H1 (cell line): ENCODE data around the gene KLHL9. TPM values are rescaled to one million over a fixed set of nuclear protein-coding genes. Genes with fewer than 3 reads are reported as not detected.

Experiments
- CTCF ChIA-PET: fragments of 300-600 bp; sonication (Branson Sonifier 250); formaldehyde crosslinking; loops from one replicate; lab custom pipeline; 2021; ENCODE audit not compliant: partially characterized antibody; lab: Charles Lee
- POLR2A ChIA-PET: fragments of 300-600 bp; sonication (Branson Sonifier 250); formaldehyde crosslinking; loops from one replicate; lab custom pipeline; 2021; ENCODE audit warnings: inconsistent platforms; ENCODE audit not compliant: partially characterized antibody; lab: Charles Lee
- DNase-seq, 2 experiments: peaks; one replicate each; pipeline versions ENCODE4 v3.0.0 to v3.0.0-alpha.2; 2010 to 2022; ENCODE audit warnings: low spot score in 2 of 2, low read depth in 1 of 2, mixed read lengths in 1 of 2
- FAIRE-seq: peaks from 2 replicates; lab custom pipeline; 2011; peaks lifted over from hg19 to GRCh38; lab: Jason Lieb, UNC
- H2AFZ ChIP-seq: 2 replicates; pipeline ENCODE4 v1.8.1; 2012; ENCODE audit warnings: low read length, inconsistent platforms
- H2AK5ac ChIP-seq: 2 replicates; pipeline ENCODE4 v1.6.1; 2013; ENCODE audit warnings: low read depth, low read length
- H2BK120ac ChIP-seq: replicated peaks from 2 replicates; pipeline ENCODE3; 2013; ENCODE audit warnings: low read depth, low read length, inconsistent platforms
- H2BK12ac ChIP-seq: 2 replicates; pipeline ENCODE4 v1.6.1; 2013; ENCODE audit warnings: low read depth, low read length
- H2BK15ac ChIP-seq: 2 replicates; pipeline ENCODE4 v1.6.1; 2013; ENCODE audit warnings: low read length
- H2BK20ac ChIP-seq: 2 replicates; pipeline ENCODE4 v1.6.1; 2013; ENCODE audit warnings: low read length
- H2BK5ac ChIP-seq: 2 replicates; pipeline ENCODE4 v1.6.1; 2013; ENCODE audit warnings: low read depth, low read length
- H3K14ac ChIP-seq: 2 replicates; pipeline ENCODE4 v1.6.1; 2013; ENCODE audit warnings: inconsistent platforms; ENCODE audit not compliant: insufficient read length
- H3K18ac ChIP-seq: 2 replicates; pipeline ENCODE4 v1.6.1; 2013; ENCODE audit warnings: low read length; ENCODE audit errors: extremely low read depth
- H3K23ac ChIP-seq: 2 replicates; pipeline ENCODE4 v1.6.1; 2013; ENCODE audit warnings: inconsistent platforms; ENCODE audit not compliant: insufficient read length
- H3K23me2 ChIP-seq: 2 replicates; pipeline ENCODE4 v1.6.1; 2013; ENCODE audit warnings: low read depth, low read length
- H3K27ac ChIP-seq: 2 replicates; pipeline ENCODE4 v1.6.1; 2011; ENCODE audit warnings: low read depth, low read length, inconsistent platforms
- H3K27me3 ChIP-seq, 4 experiments: replicated peaks in 1 of 4; 1 replicate in 1 of 4; 2 replicates in 3 of 4; pipeline versions ENCODE4 v1.6.1 to v1.8.1; 2011 to 2013; ENCODE audit warnings: low read length in 3 of 4, mild to moderate bottlenecking in 3 of 4, inconsistent platforms in 2 of 4, mixed read lengths in 2 of 4, moderate library complexity in 1 of 4; ENCODE audit not compliant: control insufficient read depth in 3 of 4, insufficient read depth in 3 of 4; ENCODE audit errors: extremely low read depth in 1 of 4
- H3K36me3 ChIP-seq, 4 experiments: 2 replicates each; pipeline versions ENCODE4 v1.6.1 to v1.8.1; 2011 to 2013; ENCODE audit warnings: mild to moderate bottlenecking in 4 of 4, low read length in 3 of 4, moderate library complexity in 2 of 4, control low read depth in 1 of 4, inconsistent platforms in 1 of 4; ENCODE audit not compliant: insufficient read depth in 4 of 4, control insufficient read depth in 2 of 4
- H3K4ac ChIP-seq: replicated peaks from 2 replicates; pipeline ENCODE3; 2013; ENCODE audit warnings: low read length, low read depth, mixed read lengths, inconsistent platforms; ENCODE audit not compliant: insufficient read length
- H3K4me1 ChIP-seq, 4 experiments: replicated peaks in 1 of 4; 1 replicate in 1 of 4; 2 replicates in 3 of 4; pipeline versions ENCODE4 v1.6.1 to v1.8.1; 2011 to 2013; ENCODE audit warnings: low read length in 3 of 4, inconsistent platforms in 2 of 4, mixed read lengths in 1 of 4; ENCODE audit not compliant: insufficient read depth in 4 of 4, control insufficient read depth in 3 of 4
- H3K4me2 ChIP-seq, 2 experiments: 2 replicates each; pipeline versions ENCODE4 v1.6.1 to v1.8.1; 2011 to 2013; ENCODE audit warnings: low read depth in 2 of 2, low read length in 2 of 2, control low read depth in 1 of 2, inconsistent platforms in 1 of 2, mild to moderate bottlenecking in 1 of 2; ENCODE audit not compliant: insufficient read depth in 1 of 2
- H3K4me3 ChIP-seq, 4 experiments: fragments of 200-600, 300-600 bp in 1 of 4; sonication (generic), shearing (Covaris generic), sonication (Bioruptor Twin) in 1 of 4; 2 replicates each; pipeline versions ENCODE4 v1.5.1 to v1.8.1; 2011 to 2016; ENCODE audit warnings: low read length in 4 of 4, low read depth in 3 of 4, control low read depth in 2 of 4, inconsistent platforms in 2 of 4, mild to moderate bottlenecking in 2 of 4, mixed read lengths in 1 of 4, moderate library complexity in 1 of 4; ENCODE audit not compliant: insufficient read depth in 2 of 4; ENCODE audit errors: extremely low read depth in 1 of 4
- H3K56ac ChIP-seq: replicated peaks from 2 replicates; pipeline ENCODE3; 2013; ENCODE audit warnings: low read depth, mild to moderate bottlenecking, mixed read lengths, low read length, inconsistent platforms; ENCODE audit not compliant: insufficient read length
- H3K79me1 ChIP-seq: 2 replicates; pipeline ENCODE4 v1.6.1; 2013; ENCODE audit warnings: low read depth, low read length, control low read depth
- H3K79me2 ChIP-seq, 2 experiments: 2 replicates each; pipeline versions ENCODE4 v1.6.1 to v1.8.1; 2012 to 2013; ENCODE audit warnings: low read length in 2 of 2, mild to moderate bottlenecking in 2 of 2, inconsistent platforms in 1 of 2; ENCODE audit not compliant: insufficient read depth in 2 of 2, control insufficient read depth in 1 of 2
- H3K9ac ChIP-seq, 4 experiments: replicated peaks in 1 of 4; 1 replicate in 1 of 4; 2 replicates in 3 of 4; pipeline versions ENCODE4 v1.6.1 to v1.8.1; 2011 to 2013; ENCODE audit warnings: low read depth in 3 of 4, low read length in 3 of 4, control low read depth in 2 of 4, mild to moderate bottlenecking in 2 of 4, moderate library complexity in 2 of 4, inconsistent platforms in 1 of 4; ENCODE audit errors: extremely low read depth in 1 of 4
- H3K9me3 ChIP-seq, 2 experiments: 2 replicates each; pipeline versions ENCODE4 v1.6.1 to v1.8.1; 2012 to 2013; ENCODE audit warnings: mild to moderate bottlenecking in 2 of 2, moderate library complexity in 2 of 2, control low read depth in 1 of 2, inconsistent platforms in 1 of 2, low read depth in 1 of 2, low read length in 1 of 2, mixed read lengths in 1 of 2; ENCODE audit not compliant: insufficient read depth in 2 of 2
- H4K20me1 ChIP-seq, 2 experiments: replicated peaks in 1 of 2; 2 replicates each; pipeline versions ENCODE3 to v1.8.1; 2011 to 2013; ENCODE audit warnings: inconsistent platforms in 2 of 2, low read length in 2 of 2, mild to moderate bottlenecking in 1 of 2; ENCODE audit not compliant: insufficient read depth in 2 of 2, control insufficient read depth in 1 of 2
- H4K5ac ChIP-seq: 2 replicates; pipeline ENCODE4 v1.6.1; 2013; ENCODE audit warnings: low read length, low read depth, mixed read lengths, inconsistent platforms; ENCODE audit not compliant: insufficient read length
- H4K8ac ChIP-seq: 2 replicates; pipeline ENCODE4 v1.8.0; 2013; ENCODE audit warnings: mild to moderate bottlenecking, moderate library complexity, low read length, inconsistent platforms; ENCODE audit not compliant: insufficient read depth; ENCODE audit errors: extremely low read depth
- H4K91ac ChIP-seq: replicated peaks from 2 replicates; pipeline ENCODE3; 2013; ENCODE audit warnings: low read length, mixed read lengths, inconsistent platforms; ENCODE audit not compliant: insufficient read length
- RAD21 ChIP-seq, 2 experiments: IDR thresholded peaks in 1 of 2; conservative IDR thresholded peaks in 1 of 2; 2 replicates each; pipeline ENCODE4 v1.6.1; 2011; ENCODE audit warnings: low read depth in 2 of 2, low read length in 2 of 2, improper control_type of control experiment in 1 of 2, inconsistent platforms in 1 of 2, mild to moderate bottlenecking in 1 of 2, moderate library complexity in 1 of 2
- SIN3A ChIP-seq, 2 experiments: IDR thresholded peaks in 1 of 2; conservative IDR thresholded peaks in 1 of 2; 2 replicates each; pipeline ENCODE4 v1.6.1; 2011 to 2012; ENCODE audit warnings: low read length in 2 of 2, improper control_type of control experiment in 1 of 2, low read depth in 1 of 2, mild to moderate bottlenecking in 1 of 2
- whole genome bisulfite sequencing, 2 experiments: shearing (Covaris generic) in 1 of 2; methylation state at CpG; one replicate each; pipeline versions ENCODE4 v1.1.6 to v1.1.7; 2013 to 2015; ENCODE audit warnings: low lambda C conversion rate in 2 of 2, mixed read lengths in 2 of 2, inconsistent platforms in 1 of 2, low coverage in 1 of 2, missing lambda C conversion rate in 1 of 2; ENCODE audit not compliant: insufficient replicate concordance in 2 of 2, insufficient coverage in 1 of 2, insufficient read length in 1 of 2; ENCODE audit errors: extremely low coverage in 1 of 2, missing lambda C conversion rate in 1 of 2; 5-methylcytosine and 5-hydroxymethylcytosine counted together
- polyA plus RNA-seq, 7 experiments: library from polyadenylated mRNA; depleted of rRNA in 3 of 7; stranded (reverse) in 5 of 7; unstranded in 2 of 7; fragments of >200 nt in 5 of 7; fragments of 200-250 nt in 2 of 7; gene quantifications; 1 replicate in 5 of 7; 2 replicates in 1 of 7; 4 replicates in 1 of 7; pipeline versions ENCODE4 v1.2.1 to v1.2.3, GENCODE V29; 2011 to 2013; ENCODE audit warnings: missing spikeins in 2 of 7, mixed read lengths in 2 of 7
- total RNA-seq: library from RNA; stranded (reverse); fragmentation: NEBNext Ultra II Directional; extraction: Animal tissue kit (Norgen Biotek cat#: 25700); gene quantifications from 2 replicates; pipeline ENCODE4 v1.2.1, GENCODE V29; 2021
- TF ChIP-seq, protein P1 (sequence below), 3 experiments: IDR thresholded peaks; 1 replicate in 2 of 3; 2 replicates in 1 of 3; pipeline versions ENCODE4 v1.5.1 to v1.6.1; 2011; ENCODE audit warnings: low read length in 3 of 3, mild to moderate bottlenecking in 3 of 3, inconsistent platforms in 2 of 3, low read depth in 1 of 3, moderate library complexity in 1 of 3; ENCODE audit not compliant: insufficient read depth in 1 of 3; ENCODE audit errors: control extremely low read depth in 1 of 3

The KLHL9 gene
- total and polyA plus RNA-seq, 2 of the 8 experiments (the other 6 are each of a cell fraction or from before 2014, with no cell fraction given), result 4.9 to 15.7 TPM

DNA sequence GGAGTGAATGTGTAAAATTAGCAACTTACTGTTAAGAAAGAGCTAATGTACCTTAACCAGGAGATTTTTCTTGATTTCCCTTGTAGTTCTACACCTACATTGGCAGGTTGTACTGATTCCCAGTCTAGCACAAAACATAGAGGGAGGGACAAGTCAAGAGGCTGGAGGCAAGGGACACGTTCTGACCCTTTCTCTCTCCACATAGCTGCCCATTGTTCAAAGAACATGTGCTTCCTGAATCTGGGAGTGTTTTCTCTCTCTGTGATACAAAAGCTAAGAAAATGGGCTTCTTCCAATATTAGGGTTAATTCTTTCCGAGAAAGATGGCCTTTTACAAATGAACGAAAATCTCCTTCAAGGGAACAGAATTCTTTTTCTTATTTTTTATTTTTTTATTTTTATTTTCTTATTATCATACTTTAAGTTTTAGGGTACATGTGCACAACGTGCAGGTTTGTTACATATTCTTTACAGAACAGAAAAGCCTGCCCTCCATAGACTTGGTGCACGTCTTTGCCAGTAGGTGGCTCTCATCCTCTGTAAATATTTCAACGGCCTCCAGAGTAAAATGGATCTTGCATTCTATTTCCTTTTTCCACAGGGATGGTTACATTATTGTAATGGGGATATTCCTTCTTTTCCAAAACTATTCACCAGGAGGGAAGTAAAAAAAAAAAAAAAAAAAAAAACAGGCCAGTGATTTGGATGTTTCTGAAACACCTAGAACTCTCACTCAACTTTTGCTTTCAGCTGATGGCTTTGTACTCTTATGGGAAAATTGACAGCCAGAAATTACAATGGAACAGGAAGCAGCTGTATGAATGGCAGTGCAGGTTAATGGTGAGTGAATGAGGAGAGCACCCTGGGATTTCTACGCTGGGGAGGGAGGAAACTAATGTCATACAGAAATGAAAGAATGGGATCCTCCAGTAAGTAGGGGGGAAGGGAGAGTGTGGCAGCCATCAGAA lies 17.0 kb downstream of the KLHL9 start:
- H2BK5ac ChIP-seq, result no peak overlapping the region
- H3K36me3 ChIP-seq, result no peaks in the 10 kb centered on the region
- no peak overlapping the region for H4K8ac ChIP-seq
- no peaks in the 10 kb centered on the region for H3K4me1 ChIP-seq
- H3K18ac ChIP-seq, result no peak overlapping the region
- no peaks in the 10 kb centered on the region for H3K27me3 ChIP-seq
- CTCF ChIA-PET, result interaction anchor here (0.6 to 3.6 kb wide), 36 partner anchors 8 to 472 kb away, joined by 3 to 20 read pairs (median 4); partner anchors contain the start of gene IFNA5
- no peak overlapping the region for H4K5ac ChIP-seq
- H2AFZ ChIP-seq, result peak overlapping the region; percentile 90; the same call in 1 of the 2 replicates
- no peak overlapping the region for H2BK12ac ChIP-seq
- no peak overlapping the region for H3K23ac ChIP-seq
- POLR2A ChIA-PET, result no interaction called here
- H2BK15ac ChIP-seq, result no peak overlapping the region
- H3K27ac ChIP-seq, result no peak overlapping the region
- no peaks in the 10 kb centered on the region for H3K23me2 ChIP-seq
- H3K9me3 ChIP-seq, result no peaks in the 10 kb centered on the region
- no peak overlapping the region for H3K4me3 ChIP-seq
- TF ChIP-seq SIN3A (conservative IDR thresholded peaks at IDR 0.05 in 1 of 2, IDR thresholded peaks at IDR 0.05 in 1 of 2; ENCODE audit: low read depth in 1 of 2, low read length in 2 of 2), result no peak
- TF ChIP-seq, protein P1, sequence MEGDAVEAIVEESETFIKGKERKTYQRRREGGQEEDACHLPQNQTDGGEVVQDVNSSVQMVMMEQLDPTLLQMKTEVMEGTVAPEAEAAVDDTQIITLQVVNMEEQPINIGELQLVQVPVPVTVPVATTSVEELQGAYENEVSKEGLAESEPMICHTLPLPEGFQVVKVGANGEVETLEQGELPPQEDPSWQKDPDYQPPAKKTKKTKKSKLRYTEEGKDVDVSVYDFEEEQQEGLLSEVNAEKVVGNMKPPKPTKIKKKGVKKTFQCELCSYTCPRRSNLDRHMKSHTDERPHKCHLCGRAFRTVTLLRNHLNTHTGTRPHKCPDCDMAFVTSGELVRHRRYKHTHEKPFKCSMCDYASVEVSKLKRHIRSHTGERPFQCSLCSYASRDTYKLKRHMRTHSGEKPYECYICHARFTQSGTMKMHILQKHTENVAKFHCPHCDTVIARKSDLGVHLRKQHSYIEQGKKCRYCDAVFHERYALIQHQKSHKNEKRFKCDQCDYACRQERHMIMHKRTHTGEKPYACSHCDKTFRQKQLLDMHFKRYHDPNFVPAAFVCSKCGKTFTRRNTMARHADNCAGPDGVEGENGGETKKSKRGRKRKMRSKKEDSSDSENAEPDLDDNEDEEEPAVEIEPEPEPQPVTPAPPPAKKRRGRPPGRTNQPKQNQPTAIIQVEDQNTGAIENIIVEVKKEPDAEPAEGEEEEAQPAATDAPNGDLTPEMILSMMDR (IDR thresholded peaks at IDR 0.05; ENCODE audit: control extremely low read depth in 1 of 3, insufficient read depth in 1 of 3, low read depth in 1 of 3, low read length in 3 of 3), result peak in 2 of 3 experiments; percentile 60 to 64; a peak in 3 of 4 replicates
- TF ChIP-seq RAD21 (IDR thresholded peaks at IDR 0.05 in 1 of 2, conservative IDR thresholded peaks at IDR 0.05 in 1 of 2; ENCODE audit: low read depth in 2 of 2, low read length in 2 of 2), result peak; percentile 65 to 75
- H4K91ac ChIP-seq, result no peak overlapping the region
- H3K4me2 ChIP-seq, result no peak overlapping the region
- no peaks in the 10 kb centered on the region for H3K79me1 ChIP-seq
- H3K79me2 ChIP-seq, result no peaks in the 10 kb centered on the region
- no peak overlapping the region for H2BK120ac ChIP-seq
- H2AK5ac ChIP-seq, result no peak overlapping the region
- H4K20me1 ChIP-seq, result no peaks in the 10 kb centered on the region
- H3K4ac ChIP-seq, result no peak overlapping the region
- 24% methylated on average over 7 of the region's 7 CpGs; no CpG with 5 or more reads in 1 of the 2 experiments for WGBS, 2 experiments
- no peak overlapping the region for H3K14ac ChIP-seq
- no peak overlapping the region for H3K56ac ChIP-seq
- H3K9ac ChIP-seq, result no peak overlapping the region
- H2BK20ac ChIP-seq, result no peak overlapping the region
- FAIRE-seq (no peak), DNase-seq (no peak)
